LNCaP clone FGC (cell line): ENCODE data around the gene CNIH2.
"Not testable (repeated sequence)": the region's sequence is repeated elsewhere in the genome, so short reads cannot be mapped to it uniquely, and the experiment has no call there.

ENCODE experiments used
- DNase-seq: peaks from one replicate; pipeline ENCODE4 v3.0.0-alpha.2; 2011; ENCODE audit warnings: low read depth
- H3K4me3 ChIP-seq: 2 replicates; pipeline ENCODE4 v1.5.1; 2011; ENCODE audit warnings: mild to moderate bottlenecking, low read depth, low read length, control low read depth
- TF ChIP-seq, protein P1 (sequence below): IDR thresholded peaks from 2 replicates; pipeline ENCODE4 v1.5.1; 2012; ENCODE audit warnings: mild to moderate bottlenecking; ENCODE audit not compliant: control insufficient read depth, insufficient read depth; ENCODE audit errors: extremely low read depth

The CNIH2 gene

GRCh38 chr11:66251809-66252208, 26.2 kb upstream of the CNIH2 start:
- TF ChIP-seq, protein P1, sequence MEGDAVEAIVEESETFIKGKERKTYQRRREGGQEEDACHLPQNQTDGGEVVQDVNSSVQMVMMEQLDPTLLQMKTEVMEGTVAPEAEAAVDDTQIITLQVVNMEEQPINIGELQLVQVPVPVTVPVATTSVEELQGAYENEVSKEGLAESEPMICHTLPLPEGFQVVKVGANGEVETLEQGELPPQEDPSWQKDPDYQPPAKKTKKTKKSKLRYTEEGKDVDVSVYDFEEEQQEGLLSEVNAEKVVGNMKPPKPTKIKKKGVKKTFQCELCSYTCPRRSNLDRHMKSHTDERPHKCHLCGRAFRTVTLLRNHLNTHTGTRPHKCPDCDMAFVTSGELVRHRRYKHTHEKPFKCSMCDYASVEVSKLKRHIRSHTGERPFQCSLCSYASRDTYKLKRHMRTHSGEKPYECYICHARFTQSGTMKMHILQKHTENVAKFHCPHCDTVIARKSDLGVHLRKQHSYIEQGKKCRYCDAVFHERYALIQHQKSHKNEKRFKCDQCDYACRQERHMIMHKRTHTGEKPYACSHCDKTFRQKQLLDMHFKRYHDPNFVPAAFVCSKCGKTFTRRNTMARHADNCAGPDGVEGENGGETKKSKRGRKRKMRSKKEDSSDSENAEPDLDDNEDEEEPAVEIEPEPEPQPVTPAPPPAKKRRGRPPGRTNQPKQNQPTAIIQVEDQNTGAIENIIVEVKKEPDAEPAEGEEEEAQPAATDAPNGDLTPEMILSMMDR, result no peak
- no peak for DNase-seq
- no peak overlapping the region for H3K4me3 ChIP-seq

- DNase-seq, H3K4me3 ChIP-seq: not testable (repeated sequence)
Measured at GRCh38 chr11:66253081-66253480, 24.9 kb upstream of the CNIH2 start.

- H3K4me3 ChIP-seq, result peak overlapping the region; percentile 98
- no peak for DNase-seq
- TF ChIP-seq, protein P1, result no peak
Measured at GRCh38 chr11:66258473-66258893, 19.5 kb upstream of the CNIH2 start.

GRCh38 chr11:66259225-66259624, 18.8 kb upstream of the CNIH2 start:
- H3K4me3 ChIP-seq, result no peak overlapping the region
- DNase-seq, result no peak
- TF ChIP-seq, protein P1, result no peak

- DNase-seq, result no peak
- TF ChIP-seq, protein P1, result no peak
- no peak overlapping the region for H3K4me3 ChIP-seq
Measured at GRCh38 chr11:66259956-66260355, 18.0 kb upstream of the CNIH2 start.

GRCh38 chr11:66261578-66261977, 16.4 kb upstream of the CNIH2 start:
- no peak overlapping the region for H3K4me3 ChIP-seq
- TF ChIP-seq, protein P1, result no peak
- DNase-seq, result no peak

DNA sequence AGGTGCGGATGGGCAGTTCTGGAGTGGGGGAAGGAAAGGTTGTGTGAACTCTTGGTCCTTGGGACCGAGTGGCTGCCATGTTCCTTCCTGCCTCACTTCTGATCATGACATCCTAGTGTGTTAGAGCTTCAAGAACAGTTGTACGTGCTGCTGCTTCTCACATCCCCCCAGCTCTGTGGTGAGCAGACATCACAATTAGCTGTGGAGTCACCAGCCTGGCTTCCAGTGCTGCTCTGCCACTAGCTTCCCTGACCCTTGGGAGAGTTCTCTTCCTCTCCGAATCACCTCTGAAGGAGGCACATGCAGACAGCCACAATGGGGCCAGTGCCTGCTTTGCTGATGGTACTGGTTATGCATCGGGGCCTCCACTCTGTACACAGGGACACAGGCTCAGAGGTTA, 15.8 kb upstream of the CNIH2 start:
- TF ChIP-seq, protein P1, result no peak
- H3K4me3 ChIP-seq, result no peak overlapping the region
- DNase-seq, result no peak

- DNase-seq, result no peak
- TF ChIP-seq, protein P1, result no peak
- no peak overlapping the region for H3K4me3 ChIP-seq
Measured at GRCh38 chr11:66262696-66263095, 15.3 kb upstream of the CNIH2 start.
